ENCODE data around the gene TET2.

The TET2 gene

GRCh38 chr4:105225500-105225899 lies 78.8 kb downstream of the TET2 start:
- Histone ChIP-seq H3K4me1 (ENCODE audit: control insufficient read depth in 2 of 2, insufficient read depth in 2 of 2, low read length in 2 of 2) (peaks cover 0 to 3% of the 10 kb centered on the region in 2 donors), H3K9me3 (ENCODE audit: control insufficient read depth in 2 of 2, low read length in 2 of 2) (no peaks in the 10 kb centered on the region), H3K27ac (ENCODE audit: low read depth in 2 of 2, low read length in 2 of 2) (no peak overlapping the region), H3K27me3 (ENCODE audit: control insufficient read depth in 2 of 2, insufficient read depth in 2 of 2, low read length in 2 of 2) (no peaks in the 10 kb centered on the region), H3K9ac (ENCODE audit: low read depth in 1 of 2, low read length in 2 of 2) (no peak overlapping the region), H3K36me3 (ENCODE audit: control insufficient read depth in 2 of 2, insufficient read depth in 2 of 2, low read length in 2 of 2) (no peaks in the 10 kb centered on the region), H3K4me3 (ENCODE audit: low read length in 2 of 2) (no peak overlapping the region)

GRCh38 chr4:105227054-105227453 lies 80.4 kb downstream of the TET2 start:
- Histone ChIP-seq H3K9ac (ENCODE audit: low read depth in 1 of 2, low read length in 2 of 2) (no peak overlapping the region), H3K27me3 (ENCODE audit: control insufficient read depth in 2 of 2, insufficient read depth in 2 of 2, low read length in 2 of 2) (no peaks in the 10 kb centered on the region), H3K9me3 (ENCODE audit: control insufficient read depth in 2 of 2, low read length in 2 of 2) (no peaks in the 10 kb centered on the region), H3K27ac (ENCODE audit: low read depth in 2 of 2, low read length in 2 of 2) (no peak overlapping the region), H3K36me3 (ENCODE audit: control insufficient read depth in 2 of 2, insufficient read depth in 2 of 2, low read length in 2 of 2) (no peaks in the 10 kb centered on the region), H3K4me3 (ENCODE audit: low read length in 2 of 2) (no peak overlapping the region), H3K4me1 (ENCODE audit: control insufficient read depth in 2 of 2, insufficient read depth in 2 of 2, low read length in 2 of 2) (peaks cover 0 to 3% of the 10 kb centered on the region in 2 donors)

- Histone ChIP-seq H3K36me3 (ENCODE audit: control insufficient read depth in 2 of 2, insufficient read depth in 2 of 2, low read length in 2 of 2) (peaks cover 14 to 15% of the 10 kb centered on the region in 2 donors), H3K4me3 (ENCODE audit: low read length in 2 of 2) (no peak overlapping the region)
Observed at GRCh38 chr4:105230287-105230686, 83.6 kb downstream of the TET2 start.

GRCh38 chr4:105232374-105232773 lies 85.7 kb downstream of the TET2 start:
- no peak overlapping the region for H3K9ac ChIP-seq (ENCODE audit: low read depth in 1 of 2, low read length in 2 of 2)
- H3K36me3 ChIP-seq (ENCODE audit: control insufficient read depth in 2 of 2, insufficient read depth in 2 of 2, low read length in 2 of 2), result peaks cover 22 to 24% of the 10 kb centered on the region in 2 donors
- H3K27me3 ChIP-seq (ENCODE audit: control insufficient read depth in 2 of 2, insufficient read depth in 2 of 2, low read length in 2 of 2), result no peaks in the 10 kb centered on the region
- H3K9me3 ChIP-seq (ENCODE audit: control insufficient read depth in 2 of 2, low read length in 2 of 2), result no peaks in the 10 kb centered on the region
- H3K27ac ChIP-seq (ENCODE audit: low read depth in 2 of 2, low read length in 2 of 2), result no peak overlapping the region
- H3K4me3 ChIP-seq (ENCODE audit: low read length in 2 of 2), result no peak overlapping the region
- H3K4me1 ChIP-seq (ENCODE audit: control insufficient read depth in 2 of 2, insufficient read depth in 2 of 2, low read length in 2 of 2), result peaks cover 0 to 14% of the 10 kb centered on the region in 2 donors

More at GRCh38 chr4:105230287-105230686, 83.6 kb downstream of the TET2 start:
- Histone ChIP-seq H3K27ac (ENCODE audit: low read depth in 2 of 2, low read length in 2 of 2) (no peak overlapping the region), H3K4me1 (ENCODE audit: control insufficient read depth in 2 of 2, insufficient read depth in 2 of 2, low read length in 2 of 2) (peaks cover 0 to 3% of the 10 kb centered on the region in 2 donors), H3K9ac (ENCODE audit: low read depth in 1 of 2, low read length in 2 of 2) (no peak overlapping the region), H3K27me3 (ENCODE audit: control insufficient read depth in 2 of 2, insufficient read depth in 2 of 2, low read length in 2 of 2) (no peaks in the 10 kb centered on the region), H3K9me3 (ENCODE audit: control insufficient read depth in 2 of 2, low read length in 2 of 2) (no peaks in the 10 kb centered on the region)

GRCh38 chr4:105234582-105234981 lies 87.9 kb downstream of the TET2 start:
- H3K4me1 ChIP-seq (ENCODE audit: control insufficient read depth in 2 of 2, insufficient read depth in 2 of 2, low read length in 2 of 2), result peaks cover 0 to 11% of the 10 kb centered on the region in 2 donors
- H3K36me3 ChIP-seq (ENCODE audit: control insufficient read depth in 2 of 2, insufficient read depth in 2 of 2, low read length in 2 of 2), result peaks cover 28 to 30% of the 10 kb centered on the region in 2 donors
- no peak overlapping the region for H3K4me3 ChIP-seq (ENCODE audit: low read length in 2 of 2)
- H3K9me3 ChIP-seq (ENCODE audit: control insufficient read depth in 2 of 2, low read length in 2 of 2), result no peaks in the 10 kb centered on the region
- H3K27me3 ChIP-seq (ENCODE audit: control insufficient read depth in 2 of 2, insufficient read depth in 2 of 2, low read length in 2 of 2), result no peaks in the 10 kb centered on the region
- no peak overlapping the region for H3K27ac ChIP-seq (ENCODE audit: low read depth in 2 of 2, low read length in 2 of 2)
- H3K9ac ChIP-seq (ENCODE audit: low read depth in 1 of 2, low read length in 2 of 2), result no peak overlapping the region

- H3K9me3 ChIP-seq (ENCODE audit: control insufficient read depth in 2 of 2, low read length in 2 of 2), result no peaks in the 10 kb centered on the region
- peaks cover 0 to 11% of the 10 kb centered on the region in 2 donors for H3K4me1 ChIP-seq (ENCODE audit: control insufficient read depth in 2 of 2, insufficient read depth in 2 of 2, low read length in 2 of 2)
- H3K27ac ChIP-seq (ENCODE audit: low read depth in 2 of 2, low read length in 2 of 2), result no peak overlapping the region
- no peaks in the 10 kb centered on the region for H3K27me3 ChIP-seq (ENCODE audit: control insufficient read depth in 2 of 2, insufficient read depth in 2 of 2, low read length in 2 of 2)
- H3K9ac ChIP-seq (ENCODE audit: low read depth in 1 of 2, low read length in 2 of 2), result no peak overlapping the region
- no peak overlapping the region for H3K4me3 ChIP-seq (ENCODE audit: low read length in 2 of 2)
- H3K36me3 ChIP-seq (ENCODE audit: control insufficient read depth in 2 of 2, insufficient read depth in 2 of 2, low read length in 2 of 2), result peaks cover 28 to 30% of the 10 kb centered on the region in 2 donors
Observed at GRCh38 chr4:105236202-105236915, 89.7 kb downstream of the TET2 start.

- no peak overlapping the region for H3K27ac ChIP-seq (ENCODE audit: low read depth in 2 of 2, low read length in 2 of 2)
- peaks cover 28 to 30% of the 10 kb centered on the region in 2 donors for H3K36me3 ChIP-seq (ENCODE audit: control insufficient read depth in 2 of 2, insufficient read depth in 2 of 2, low read length in 2 of 2)
- peaks cover 0 to 11% of the 10 kb centered on the region in 2 donors for H3K4me1 ChIP-seq (ENCODE audit: control insufficient read depth in 2 of 2, insufficient read depth in 2 of 2, low read length in 2 of 2)
- H3K9me3 ChIP-seq (ENCODE audit: control insufficient read depth in 2 of 2, low read length in 2 of 2), result no peaks in the 10 kb centered on the region
- H3K27me3 ChIP-seq (ENCODE audit: control insufficient read depth in 2 of 2, insufficient read depth in 2 of 2, low read length in 2 of 2), result no peaks in the 10 kb centered on the region
- no peak overlapping the region for H3K4me3 ChIP-seq (ENCODE audit: low read length in 2 of 2)
- no peak overlapping the region for H3K9ac ChIP-seq (ENCODE audit: low read depth in 1 of 2, low read length in 2 of 2)
Observed at GRCh38 chr4:105236916-105237311, 90.2 kb downstream of the TET2 start.

GRCh38 chr4:105240037-105240436 lies 93.4 kb downstream of the TET2 start:
- H3K27me3 ChIP-seq (ENCODE audit: control insufficient read depth in 2 of 2, insufficient read depth in 2 of 2, low read length in 2 of 2), result no peaks in the 10 kb centered on the region
- no peaks in the 10 kb centered on the region for H3K9me3 ChIP-seq (ENCODE audit: control insufficient read depth in 2 of 2, low read length in 2 of 2)
- peaks cover 0 to 11% of the 10 kb centered on the region in 2 donors for H3K4me1 ChIP-seq (ENCODE audit: control insufficient read depth in 2 of 2, insufficient read depth in 2 of 2, low read length in 2 of 2)
- peaks cover 25 to 28% of the 10 kb centered on the region in 2 donors for H3K36me3 ChIP-seq (ENCODE audit: control insufficient read depth in 2 of 2, insufficient read depth in 2 of 2, low read length in 2 of 2)
- H3K4me3 ChIP-seq (ENCODE audit: low read length in 2 of 2), result no peak overlapping the region
- H3K9ac ChIP-seq (ENCODE audit: low read depth in 1 of 2, low read length in 2 of 2), result no peak overlapping the region
- no peak overlapping the region for H3K27ac ChIP-seq (ENCODE audit: low read depth in 2 of 2, low read length in 2 of 2)

- Histone ChIP-seq H3K36me3 (ENCODE audit: control insufficient read depth in 2 of 2, insufficient read depth in 2 of 2, low read length in 2 of 2) (peaks cover 17 to 18% of the 10 kb centered on the region in 2 donors), H3K9ac (ENCODE audit: low read depth in 1 of 2, low read length in 2 of 2) (no peak overlapping the region), H3K4me3 (ENCODE audit: low read length in 2 of 2) (no peak overlapping the region), H3K9me3 (ENCODE audit: control insufficient read depth in 2 of 2, low read length in 2 of 2) (no peaks in the 10 kb centered on the region), H3K27ac (ENCODE audit: low read depth in 2 of 2, low read length in 2 of 2) (no peak overlapping the region), H3K27me3 (ENCODE audit: control insufficient read depth in 2 of 2, insufficient read depth in 2 of 2, low read length in 2 of 2) (no peaks in the 10 kb centered on the region), H3K4me1 (ENCODE audit: control insufficient read depth in 2 of 2, insufficient read depth in 2 of 2, low read length in 2 of 2) (peaks cover 0 to 5% of the 10 kb centered on the region in 2 donors)
Observed at GRCh38 chr4:105241451-105241850, 94.8 kb downstream of the TET2 start.

- Histone ChIP-seq H3K36me3 (ENCODE audit: control insufficient read depth in 2 of 2, insufficient read depth in 2 of 2, low read length in 2 of 2) (peaks cover 13 to 17% of the 10 kb centered on the region in 2 donors), H3K27me3 (ENCODE audit: control insufficient read depth in 2 of 2, insufficient read depth in 2 of 2, low read length in 2 of 2) (no peaks in the 10 kb centered on the region), H3K4me1 (ENCODE audit: control insufficient read depth in 2 of 2, insufficient read depth in 2 of 2, low read length in 2 of 2) (no peaks in the 10 kb centered on the region), H3K9me3 (ENCODE audit: control insufficient read depth in 2 of 2, low read length in 2 of 2) (no peaks in the 10 kb centered on the region), H3K9ac (ENCODE audit: low read depth in 1 of 2, low read length in 2 of 2) (no peak overlapping the region), H3K4me3 (ENCODE audit: low read length in 2 of 2) (no peak overlapping the region), H3K27ac (ENCODE audit: low read depth in 2 of 2, low read length in 2 of 2) (no peak overlapping the region)
Observed at GRCh38 chr4:105243446-105243845, 96.8 kb downstream of the TET2 start.
